Sigmoid colon (tissue), 4 donors: ENCODE measurements around the gene LEKR1.

ENCODE experiments used
- CTCF ChIP-seq, 4 experiments: fragments of 450-650 bp in 3 of 4; fragments of 200-600 bp in 1 of 4; IDR thresholded peaks; one replicate each; pipeline ENCODE4 v1.5.1; 2016 to 2019; ENCODE audit warnings: antibody characterized with exemption in 4 of 4, mild to moderate bottlenecking in 3 of 4, moderate library complexity in 2 of 4
- EP300 ChIP-seq, 4 donors: sonication (generic); formaldehyde crosslinking; IDR thresholded peaks; one replicate each; pipeline ENCODE4 v1.6.1; 2017; ENCODE audit warnings: antibody characterized with exemption in 4 of 4
- POLR2A ChIP-seq, 2 donors: fragments of 450-650 bp; IDR thresholded peaks; one replicate each; pipeline ENCODE4 v1.6.1; 2016; ENCODE audit warnings: antibody characterized with exemption in 2 of 2, mild to moderate bottlenecking in 2 of 2, moderate library complexity in 2 of 2
- POLR2AphosphoS5 ChIP-seq, 4 donors: sonication (generic); formaldehyde crosslinking; IDR thresholded peaks; one replicate each; pipeline ENCODE4 v1.6.1; 2017; ENCODE audit warnings: antibody characterized with exemption in 4 of 4

- TF ChIP-seq CTCF (IDR thresholded peaks at IDR 0.05) (no peak), POLR2AphosphoS5 (IDR thresholded peaks at IDR 0.05) (no peak), POLR2A (IDR thresholded peaks at IDR 0.05) (no peak), EP300 (IDR thresholded peaks at IDR 0.05) (no peak)
Observed at GRCh38 chr3:156817646-156818272, 8.4 kb upstream of the LEKR1 start.
